GM10248 (cell line): ENCODE measurements around the gene STMND1.

ENCODE experiments used
- CTCF ChIA-PET: fragments of 300-600 bp; sonication (Branson Sonifier 250); formaldehyde crosslinking; extraction: SDS; loops from one replicate; lab custom pipeline; 2021; ENCODE audit warnings: antibody characterized with exemption; lab: Yijun Ruan, JAX
- POLR2A ChIA-PET: fragments of 350-650 bp; sonication (Branson Sonifier 250); formaldehyde crosslinking; extraction: SDS; loops from one replicate; lab custom pipeline; 2020; ENCODE audit warnings: antibody characterized with exemption; lab: Yijun Ruan, JAX
- DNase-seq: peaks from one replicate; pipeline ENCODE4 v3.0.0; 2012; ENCODE audit errors: extremely low spot score
- TF ChIP-seq, protein P1 (sequence below): IDR thresholded peaks from 2 replicates; pipeline ENCODE4 v1.5.1; 2012; ENCODE audit warnings: mild to moderate bottlenecking, low read depth; ENCODE audit errors: extremely low read depth, missing control alignments, control extremely low read depth

STMND1 gene

DNA sequence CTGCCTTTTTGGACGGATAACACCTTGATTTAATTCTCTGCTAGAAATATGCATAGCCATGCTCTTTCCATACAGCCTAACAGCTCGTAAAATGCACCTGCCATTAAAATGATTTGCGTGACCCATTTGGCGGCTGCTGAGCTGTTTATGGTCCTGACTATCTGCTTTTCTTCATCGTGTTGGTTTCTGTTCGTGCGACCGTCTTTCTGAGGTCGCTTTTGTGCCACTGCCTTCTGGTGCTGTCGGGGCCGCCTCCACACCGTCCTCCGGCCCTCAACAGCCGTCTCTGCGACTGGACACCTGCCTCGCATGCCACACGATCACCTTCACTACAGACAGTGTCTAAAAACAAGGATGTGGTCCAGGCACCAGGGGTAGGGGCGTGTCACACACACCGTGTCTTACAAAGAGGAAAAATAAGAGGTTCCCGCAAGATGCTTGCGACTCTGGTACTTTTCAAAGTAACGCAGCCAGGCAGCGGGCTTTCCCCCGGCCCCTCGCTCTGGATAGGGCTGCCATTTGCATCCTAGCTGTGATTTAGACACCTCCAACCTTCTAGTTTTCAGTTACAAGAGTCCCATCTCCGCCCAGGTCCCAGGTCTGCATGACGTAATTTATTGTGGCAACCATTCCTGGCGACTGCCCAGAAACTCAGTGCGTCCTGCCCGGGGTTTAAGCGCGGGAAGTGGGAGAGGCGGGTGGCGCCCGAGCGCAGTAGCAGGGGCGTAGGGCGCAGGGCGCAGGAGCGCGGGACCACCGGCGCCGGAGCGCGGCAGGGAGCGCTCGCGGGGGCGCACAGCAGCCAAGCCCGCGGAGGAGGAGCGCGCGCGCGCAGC is at the start of gene STMND1:
TSS of gene STMND1 (plus strand) at position 629 of the 836 bp plus-strand sequence. CDS start 208 bp downstream, outside the sequence.
- ChIA-PET POLR2A (no interaction called here), CTCF (no interaction called here)
- peak; percentile 30 for DNase-seq
- TF ChIP-seq, protein P1, sequence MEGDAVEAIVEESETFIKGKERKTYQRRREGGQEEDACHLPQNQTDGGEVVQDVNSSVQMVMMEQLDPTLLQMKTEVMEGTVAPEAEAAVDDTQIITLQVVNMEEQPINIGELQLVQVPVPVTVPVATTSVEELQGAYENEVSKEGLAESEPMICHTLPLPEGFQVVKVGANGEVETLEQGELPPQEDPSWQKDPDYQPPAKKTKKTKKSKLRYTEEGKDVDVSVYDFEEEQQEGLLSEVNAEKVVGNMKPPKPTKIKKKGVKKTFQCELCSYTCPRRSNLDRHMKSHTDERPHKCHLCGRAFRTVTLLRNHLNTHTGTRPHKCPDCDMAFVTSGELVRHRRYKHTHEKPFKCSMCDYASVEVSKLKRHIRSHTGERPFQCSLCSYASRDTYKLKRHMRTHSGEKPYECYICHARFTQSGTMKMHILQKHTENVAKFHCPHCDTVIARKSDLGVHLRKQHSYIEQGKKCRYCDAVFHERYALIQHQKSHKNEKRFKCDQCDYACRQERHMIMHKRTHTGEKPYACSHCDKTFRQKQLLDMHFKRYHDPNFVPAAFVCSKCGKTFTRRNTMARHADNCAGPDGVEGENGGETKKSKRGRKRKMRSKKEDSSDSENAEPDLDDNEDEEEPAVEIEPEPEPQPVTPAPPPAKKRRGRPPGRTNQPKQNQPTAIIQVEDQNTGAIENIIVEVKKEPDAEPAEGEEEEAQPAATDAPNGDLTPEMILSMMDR = no peak

GRCh38 chr6:17054647-17055046 is 47.2 kb upstream of the STMND1 start:
- TF ChIP-seq, protein P1 = no peak
- CTCF ChIA-PET = no interaction called here
- no peak for DNase-seq
- POLR2A ChIA-PET = no interaction called here

DNA sequence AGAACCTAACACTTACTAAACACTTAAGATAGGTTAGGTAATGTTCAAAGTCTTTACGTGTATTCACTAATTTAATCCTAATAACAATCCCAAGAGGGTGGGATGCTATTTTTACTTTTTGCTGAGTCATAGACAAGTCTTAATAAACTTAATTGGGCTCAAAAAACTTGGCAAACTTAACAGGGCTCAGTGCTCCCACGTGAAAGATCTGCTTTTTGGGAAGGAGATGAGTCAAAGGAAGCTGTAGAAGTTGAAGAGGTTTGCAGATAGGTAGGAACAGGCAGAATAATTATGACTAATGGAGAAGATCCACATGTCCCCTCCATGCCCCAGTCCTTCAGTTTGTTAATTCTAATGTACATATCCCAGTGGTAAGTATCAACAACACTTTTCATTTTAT is 44.5 kb upstream of the STMND1 start:
- DNase-seq = no peak
- POLR2A ChIA-PET = no interaction called here
- TF ChIP-seq, protein P1 = no peak
- CTCF ChIA-PET = no interaction called here

DNA sequence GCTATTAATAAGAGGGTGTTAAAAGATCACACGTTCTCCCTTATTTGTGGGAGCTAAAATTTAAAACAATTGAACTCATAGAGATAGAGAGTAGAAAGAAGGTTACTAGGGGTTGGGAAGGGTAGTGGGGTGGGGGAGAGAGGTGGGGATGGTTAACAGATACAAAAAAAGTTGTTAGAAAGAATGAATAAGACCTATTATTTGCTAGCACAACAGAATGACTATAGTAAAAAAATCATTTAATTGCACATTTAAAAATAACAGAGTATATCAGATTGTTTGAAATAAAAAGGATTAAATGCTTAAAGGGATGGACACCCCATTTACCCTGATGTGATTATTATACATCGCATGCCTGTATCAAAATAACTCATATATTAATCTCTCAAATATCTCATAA is 43.3 kb upstream of the STMND1 start:
- DNase-seq = no peak
- ChIA-PET CTCF (no interaction called here), POLR2A (no interaction called here)
- TF ChIP-seq, protein P1 = no peak

DNA sequence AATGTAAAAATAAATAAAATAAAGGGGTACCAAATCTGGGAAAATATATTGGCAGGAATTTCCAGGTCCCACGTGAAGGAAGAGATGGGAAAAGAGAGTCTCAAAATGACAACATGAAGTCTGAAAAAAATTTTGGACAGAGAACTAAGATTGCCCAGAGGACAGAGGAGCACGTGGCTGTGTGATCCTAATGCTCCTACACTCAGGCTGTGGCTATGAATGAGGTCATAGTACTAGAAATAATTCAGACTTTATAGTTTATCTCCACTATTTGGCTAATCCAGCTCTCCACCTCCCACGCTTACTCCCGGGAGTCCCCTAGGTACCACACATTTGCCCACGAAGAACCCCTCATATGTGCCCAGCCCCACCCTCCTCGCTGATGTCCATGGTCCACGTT is 42.8 kb upstream of the STMND1 start:
- TF ChIP-seq, protein P1 = no peak
- DNase-seq = no peak
- ChIA-PET POLR2A (no interaction called here), CTCF (no interaction called here)

DNA sequence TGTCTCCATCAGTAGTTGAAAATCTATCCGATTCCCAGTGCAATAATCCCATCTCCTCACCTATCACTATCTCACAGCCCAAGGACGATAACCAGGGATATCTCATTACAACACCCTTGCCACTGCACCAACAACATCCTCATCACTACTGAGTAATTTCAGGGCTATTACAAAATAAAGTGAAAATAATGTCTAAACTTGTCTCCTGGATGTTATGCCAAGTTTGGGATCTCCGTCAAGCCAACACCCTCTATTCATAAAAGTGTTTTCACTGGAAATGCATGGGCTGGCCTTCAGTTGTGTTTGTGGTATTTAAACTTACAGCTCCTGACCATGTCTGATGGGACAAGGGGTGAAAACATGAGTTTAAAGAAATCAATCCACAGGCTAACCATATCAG is 42.0 kb upstream of the STMND1 start:
- CTCF ChIA-PET = no interaction called here
- POLR2A ChIA-PET = no interaction called here
- TF ChIP-seq, protein P1 = no peak
- no peak for DNase-seq
